Calu3 (cell line): ENCODE measurements around the gene TSHZ3. TPM values are rescaled to one million over a fixed set of nuclear protein-coding genes. Genes with fewer than 3 reads are reported as not detected.

Source experiments
- BruUV-seq: library from RNA; stranded (reverse); fragments of 400-500 nt; replicated peaks from 2 replicates; lab custom pipeline; 2021; lab: Mats Ljungman, UMichigan
- CTCF ChIA-PET: fragments of 300-600 bp; sonication (Branson Sonifier 250); formaldehyde crosslinking; loops from one replicate; lab custom pipeline; 2022; ENCODE audit warnings: antibody characterized with exemption; lab: Charles Lee
- DNase-seq: peaks from one replicate; pipeline ENCODE4 v3.0.0; 2022
- H3K27ac Mint-ChIP-seq: one replicate; pipeline ENCODE4 v1.8.0; 2022; ENCODE audit warnings: mixed read lengths; ENCODE audit not compliant: unreplicated experiment
- H3K27me3 Mint-ChIP-seq: one replicate; pipeline ENCODE4 v1.8.0; 2022; ENCODE audit warnings: mixed read lengths; ENCODE audit not compliant: unreplicated experiment
- H3K36me3 Mint-ChIP-seq: one replicate; pipeline ENCODE4 v1.8.0; 2022; ENCODE audit warnings: mild to moderate bottlenecking, moderate library complexity, mixed read lengths; ENCODE audit not compliant: insufficient read depth, unreplicated experiment
- H3K4me1 Mint-ChIP-seq: one replicate; pipeline ENCODE4 v1.8.0; 2022; ENCODE audit warnings: mild to moderate bottlenecking, low read depth, mixed read lengths; ENCODE audit not compliant: unreplicated experiment
- H3K4me3 Mint-ChIP-seq: one replicate; pipeline ENCODE4 v1.8.0; 2022; ENCODE audit warnings: mild to moderate bottlenecking, low read depth, moderate library complexity, mixed read lengths; ENCODE audit not compliant: unreplicated experiment
- H3K9me3 Mint-ChIP-seq: one replicate; pipeline ENCODE4 v1.8.0; 2022; ENCODE audit warnings: low read depth, mixed read lengths; ENCODE audit not compliant: unreplicated experiment
- intact Hi-C: fragments of 100-400 bp; cut with micrococcal nuclease; formaldehyde crosslinking; loops from one replicate; pipeline ENCODE4 v1.10.0; 2022; ENCODE audit not compliant: unreplicated experiment
- total RNA-seq: library from RNA; stranded (reverse); gene quantifications from 2 replicates; pipeline ENCODE4 v1.2.3, GENCODE V29; 2022
- TF ChIP-seq, protein P1 (sequence below): fragments of 200-600 bp; IDR thresholded peaks from one replicate; pipeline ENCODE4 v1.8.0; 2022; ENCODE audit warnings: antibody characterized with exemption; ENCODE audit not compliant: unreplicated experiment

Gene TSHZ3
- total RNA-seq, 1 experiment from 2014 or later = not detected

DNA sequence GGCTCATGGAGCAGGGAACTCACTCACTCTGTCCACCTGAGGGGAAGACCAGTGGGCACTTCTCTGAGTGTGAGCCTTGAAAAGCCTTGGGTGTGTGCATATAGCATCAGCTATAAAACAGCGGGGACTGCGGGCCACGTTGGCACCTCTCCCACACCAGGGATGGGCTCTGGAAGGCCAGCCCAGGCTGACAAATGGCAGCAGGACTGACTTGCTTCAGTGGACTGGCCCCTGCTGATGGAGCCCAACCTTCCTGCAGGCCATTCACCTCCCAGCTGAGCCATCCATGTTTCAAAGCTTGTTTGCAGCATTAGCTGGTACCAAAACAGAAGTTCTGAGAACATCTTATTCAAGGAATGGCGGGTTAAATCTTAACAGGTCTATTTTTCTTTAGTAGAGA, 21.0 kb downstream of the TSHZ3 start:
- H3K4me3 Mint-ChIP-seq = no peak overlapping the region
- peaks cover 2% of the 10 kb centered on the region for H3K36me3 Mint-ChIP-seq
- BruUV-seq = no TSS peak
- H3K9me3 Mint-ChIP-seq = peaks cover 5% of the 10 kb centered on the region
- no peak overlapping the region for H3K27ac Mint-ChIP-seq
- H3K4me1 Mint-ChIP-seq = no peaks in the 10 kb centered on the region
- no peak for DNase-seq
- CTCF ChIA-PET = no interaction called here
- intact Hi-C loops = no loop called here
- TF ChIP-seq, protein P1, sequence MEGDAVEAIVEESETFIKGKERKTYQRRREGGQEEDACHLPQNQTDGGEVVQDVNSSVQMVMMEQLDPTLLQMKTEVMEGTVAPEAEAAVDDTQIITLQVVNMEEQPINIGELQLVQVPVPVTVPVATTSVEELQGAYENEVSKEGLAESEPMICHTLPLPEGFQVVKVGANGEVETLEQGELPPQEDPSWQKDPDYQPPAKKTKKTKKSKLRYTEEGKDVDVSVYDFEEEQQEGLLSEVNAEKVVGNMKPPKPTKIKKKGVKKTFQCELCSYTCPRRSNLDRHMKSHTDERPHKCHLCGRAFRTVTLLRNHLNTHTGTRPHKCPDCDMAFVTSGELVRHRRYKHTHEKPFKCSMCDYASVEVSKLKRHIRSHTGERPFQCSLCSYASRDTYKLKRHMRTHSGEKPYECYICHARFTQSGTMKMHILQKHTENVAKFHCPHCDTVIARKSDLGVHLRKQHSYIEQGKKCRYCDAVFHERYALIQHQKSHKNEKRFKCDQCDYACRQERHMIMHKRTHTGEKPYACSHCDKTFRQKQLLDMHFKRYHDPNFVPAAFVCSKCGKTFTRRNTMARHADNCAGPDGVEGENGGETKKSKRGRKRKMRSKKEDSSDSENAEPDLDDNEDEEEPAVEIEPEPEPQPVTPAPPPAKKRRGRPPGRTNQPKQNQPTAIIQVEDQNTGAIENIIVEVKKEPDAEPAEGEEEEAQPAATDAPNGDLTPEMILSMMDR = no peak
- no peaks in the 10 kb centered on the region for H3K27me3 Mint-ChIP-seq

- TF ChIP-seq, protein P1 = no peak
- Mint-ChIP-seq H3K27ac (no peak overlapping the region), H3K4me3 (no peak overlapping the region)
Observed at GRCh38 chr19:31326329-31327028, 22.8 kb downstream of the TSHZ3 start.

GRCh38 chr19:31325342-31325741, 23.9 kb downstream of the TSHZ3 start:
- no peaks in the 10 kb centered on the region for H3K27me3 Mint-ChIP-seq
- BruUV-seq = no TSS peak
- DNase-seq = no peak
- H3K27ac Mint-ChIP-seq = no peak overlapping the region
- H3K4me1 Mint-ChIP-seq = no peaks in the 10 kb centered on the region
- CTCF ChIA-PET = no interaction called here
- H3K36me3 Mint-ChIP-seq = no peaks in the 10 kb centered on the region
- TF ChIP-seq, protein P1 = no peak
- H3K4me3 Mint-ChIP-seq = no peak overlapping the region
- peaks cover 3% of the 10 kb centered on the region for H3K9me3 Mint-ChIP-seq
- intact Hi-C loops = no loop called here

More at GRCh38 chr19:31326329-31327028, 22.8 kb downstream of the TSHZ3 start:
- DNase-seq = no peak
- H3K4me1 Mint-ChIP-seq = no peaks in the 10 kb centered on the region
- H3K36me3 Mint-ChIP-seq = no peaks in the 10 kb centered on the region
- CTCF ChIA-PET = no interaction called here
- peaks cover 4% of the 10 kb centered on the region for H3K9me3 Mint-ChIP-seq
- no peaks in the 10 kb centered on the region for H3K27me3 Mint-ChIP-seq
- BruUV-seq = no TSS peak
- intact Hi-C loops = no loop called here

GRCh38 chr19:31319465-31319864, 29.8 kb downstream of the TSHZ3 start:
- TF ChIP-seq, protein P1 = no peak
- CTCF ChIA-PET = interaction anchor here (1.1 kb wide), 1 partner anchor 11 kb away, joined by 3 read pairs; no protein-coding TSS in a partner anchor
- no peak for DNase-seq
- Mint-ChIP-seq H3K27me3 (no peaks in the 10 kb centered on the region), H3K9me3 (peaks cover 3% of the 10 kb centered on the region), H3K4me1 (no peaks in the 10 kb centered on the region), H3K27ac (no peak overlapping the region), H3K4me3 (no peak overlapping the region), H3K36me3 (no peaks in the 10 kb centered on the region)
- no TSS peak for BruUV-seq
- intact Hi-C loops = no loop called here
